ENCODE results near the gene KCNJ6.

The KCNJ6 gene

GRCh38 chr21:37877888-37878684 lies 38.2 kb downstream of the KCNJ6 start:
- H2AFZ ChIP-seq (ENCODE audit: low read depth, low read length, severe bottlenecking), result no peak overlapping the region
- H3K36me3 ChIP-seq (ENCODE audit: low read length), result no peaks in the 10 kb centered on the region
- no peaks in the 10 kb centered on the region for H3F3A ChIP-seq (ENCODE audit: insufficient read depth)
- no peaks in the 10 kb centered on the region for H3K79me2 ChIP-seq (ENCODE audit: insufficient read depth, low read length)
- no peak overlapping the region for H3K4me2 ChIP-seq (ENCODE audit: low read depth, low read length, poor library complexity, severe bottlenecking)
- H3K4me3 ChIP-seq (ENCODE audit: insufficient read depth, low read length, poor library complexity, severe bottlenecking), result no peak overlapping the region
- no peaks in the 10 kb centered on the region for H3K9me3 ChIP-seq (ENCODE audit: insufficient read depth, low read length)
- TF ChIP-seq EZH2phosphoT487 (conservative IDR thresholded peaks at IDR 0.05; ENCODE audit: low read length) (no peak), CTCF (IDR thresholded peaks at IDR 0.05; ENCODE audit: insufficient read depth, low read length, poor library complexity, severe bottlenecking) (no peak)
- no peak overlapping the region for H3K9ac ChIP-seq (ENCODE audit: low read length)
- no peaks in the 10 kb centered on the region for H3K27me3 ChIP-seq (ENCODE audit: low read length)
- H3K9me2 ChIP-seq (replicated peaks; ENCODE audit: insufficient read depth, low read length), result no peaks in the 10 kb centered on the region
- no peaks in the 10 kb centered on the region for H4K20me1 ChIP-seq (ENCODE audit: low read depth, low read length)
- H3K27ac ChIP-seq (ENCODE audit: low read depth, low read length), result no peak overlapping the region

- H3K79me2 ChIP-seq (ENCODE audit: insufficient read depth, low read length), result no peaks in the 10 kb centered on the region
- H3K4me3 ChIP-seq (ENCODE audit: insufficient read depth, low read length, poor library complexity, severe bottlenecking), result no peak overlapping the region
- H4K20me1 ChIP-seq (ENCODE audit: low read depth, low read length), result no peaks in the 10 kb centered on the region
- H3K27ac ChIP-seq (ENCODE audit: low read depth, low read length), result no peak overlapping the region
- no peak overlapping the region for H2AFZ ChIP-seq (ENCODE audit: low read depth, low read length, severe bottlenecking)
- H3K9me3 ChIP-seq (ENCODE audit: insufficient read depth, low read length), result no peaks in the 10 kb centered on the region
- no peaks in the 10 kb centered on the region for H3F3A ChIP-seq (ENCODE audit: insufficient read depth)
- H3K27me3 ChIP-seq (ENCODE audit: low read length), result no peaks in the 10 kb centered on the region
- H3K36me3 ChIP-seq (ENCODE audit: low read length), result no peaks in the 10 kb centered on the region
- H3K9me2 ChIP-seq (replicated peaks; ENCODE audit: insufficient read depth, low read length), result no peaks in the 10 kb centered on the region
- H3K9ac ChIP-seq (ENCODE audit: low read length), result no peak overlapping the region
- TF ChIP-seq CTCF (IDR thresholded peaks at IDR 0.05; ENCODE audit: insufficient read depth, low read length, poor library complexity, severe bottlenecking) (no peak), EZH2phosphoT487 (conservative IDR thresholded peaks at IDR 0.05; ENCODE audit: low read length) (no peak)
- no peak overlapping the region for H3K4me2 ChIP-seq (ENCODE audit: low read depth, low read length, poor library complexity, severe bottlenecking)
These were observed 39.1 kb downstream of the KCNJ6 start for GRCh38 chr21:37877171-37877570.

GRCh38 chr21:37876561-37876960 lies 39.7 kb downstream of the KCNJ6 start:
- no peaks in the 10 kb centered on the region for H4K20me1 ChIP-seq (ENCODE audit: low read depth, low read length)
- H3K4me3 ChIP-seq (ENCODE audit: insufficient read depth, low read length, poor library complexity, severe bottlenecking), result no peak overlapping the region
- no peaks in the 10 kb centered on the region for H3K9me3 ChIP-seq (ENCODE audit: insufficient read depth, low read length)
- no peaks in the 10 kb centered on the region for H3F3A ChIP-seq (ENCODE audit: insufficient read depth)
- H2AFZ ChIP-seq (ENCODE audit: low read depth, low read length, severe bottlenecking), result no peak overlapping the region
- no peak overlapping the region for H3K9ac ChIP-seq (ENCODE audit: low read length)
- H3K9me2 ChIP-seq (replicated peaks; ENCODE audit: insufficient read depth, low read length), result no peaks in the 10 kb centered on the region
- H3K36me3 ChIP-seq (ENCODE audit: low read length), result no peaks in the 10 kb centered on the region
- H3K27ac ChIP-seq (ENCODE audit: low read depth, low read length), result no peak overlapping the region
- TF ChIP-seq CTCF (IDR thresholded peaks at IDR 0.05; ENCODE audit: insufficient read depth, low read length, poor library complexity, severe bottlenecking) (no peak), EZH2phosphoT487 (conservative IDR thresholded peaks at IDR 0.05; ENCODE audit: low read length) (no peak)
- H3K27me3 ChIP-seq (ENCODE audit: low read length), result peaks cover 2% of the 10 kb centered on the region; the same call in 1 of the 2 replicates
- H3K79me2 ChIP-seq (ENCODE audit: insufficient read depth, low read length), result no peaks in the 10 kb centered on the region
- no peak overlapping the region for H3K4me2 ChIP-seq (ENCODE audit: low read depth, low read length, poor library complexity, severe bottlenecking)

Measured in SU-DHL-6 (cell line).